ENCODE data around the gene JCAD. TPM values are rescaled to one million over a fixed set of nuclear protein-coding genes. Genes with fewer than 3 reads are reported as not detected.

JCAD gene
- total and polyA plus RNA-seq, 2 experiments from 2014 or later: 17.2 to 44.3 TPM

- Histone ChIP-seq H3K27me3 (no peaks in the 10 kb centered on the region), H3K4me1 (ENCODE audit: low read depth) (peaks cover 43% of the 10 kb centered on the region), H3K27ac (no peak overlapping the region), H3K4me3 (no peak overlapping the region), H3K36me3 (peaks cover 14% of the 10 kb centered on the region), H3K9me3 (ENCODE audit: low read depth) (no peaks in the 10 kb centered on the region)
- no peak for TF ChIP-seq CTCF (IDR thresholded peaks at IDR 0.05; ENCODE audit: low read depth, low read length)
- no peak for DNase-seq (ENCODE audit: low read depth in 1 of 2, low spot score in 1 of 2)
These were observed 9.0 kb downstream of the JCAD start for GRCh38 chr10:30050411-30050810.

GRCh38 chr10:30048768-30049517 lies 10.4 kb downstream of the JCAD start:
- H3K27ac ChIP-seq: peak overlapping the region; percentile 50
- no peak overlapping the region for H3K4me3 ChIP-seq
- H3K4me1 ChIP-seq (ENCODE audit: low read depth): peaks cover 50% of the 10 kb centered on the region
- H3K27me3 ChIP-seq: no peaks in the 10 kb centered on the region
- no peaks in the 10 kb centered on the region for H3K9me3 ChIP-seq (ENCODE audit: low read depth)
- DNase-seq (ENCODE audit: low read depth in 1 of 2, low spot score in 1 of 2): no peak
- peaks cover 15% of the 10 kb centered on the region for H3K36me3 ChIP-seq
- TF ChIP-seq CTCF (IDR thresholded peaks at IDR 0.05; ENCODE audit: low read depth, low read length): no peak

- Histone ChIP-seq H3K36me3 (peaks cover 19% of the 10 kb centered on the region), H3K4me1 (ENCODE audit: low read depth) (peaks cover 59% of the 10 kb centered on the region), H3K27ac (peak overlapping the region; percentile 19), H3K4me3 (no peak overlapping the region), H3K27me3 (no peaks in the 10 kb centered on the region), H3K9me3 (ENCODE audit: low read depth) (no peaks in the 10 kb centered on the region)
- TF ChIP-seq CTCF (IDR thresholded peaks at IDR 0.05; ENCODE audit: low read depth, low read length): no peak
- no peak for DNase-seq (ENCODE audit: low read depth in 1 of 2, low spot score in 1 of 2)
These were observed 11.4 kb downstream of the JCAD start for GRCh38 chr10:30047924-30048531.

- Histone ChIP-seq H3K27ac (no peak overlapping the region), H3K36me3 (peaks cover 19% of the 10 kb centered on the region), H3K9me3 (ENCODE audit: low read depth) (no peaks in the 10 kb centered on the region), H3K4me1 (ENCODE audit: low read depth) (peaks cover 60% of the 10 kb centered on the region), H3K4me3 (no peak overlapping the region), H3K27me3 (no peaks in the 10 kb centered on the region)
- DNase-seq (ENCODE audit: low read depth in 1 of 2, low spot score in 1 of 2): no peak
- no peak for TF ChIP-seq CTCF (IDR thresholded peaks at IDR 0.05; ENCODE audit: low read depth, low read length)
These were observed 12.0 kb downstream of the JCAD start for GRCh38 chr10:30047430-30047829.

- no peak overlapping the region for H3K4me3 ChIP-seq
- no peaks in the 10 kb centered on the region for H3K9me3 ChIP-seq (ENCODE audit: low read depth)
- no peak for TF ChIP-seq CTCF (IDR thresholded peaks at IDR 0.05; ENCODE audit: low read depth, low read length)
- peaks cover 19% of the 10 kb centered on the region for H3K36me3 ChIP-seq
- peaks cover 63% of the 10 kb centered on the region for H3K4me1 ChIP-seq (ENCODE audit: low read depth)
- H3K27me3 ChIP-seq: no peaks in the 10 kb centered on the region
- no peak overlapping the region for H3K27ac ChIP-seq
- no peak for DNase-seq (ENCODE audit: low read depth in 1 of 2, low spot score in 1 of 2)
These were observed 12.9 kb downstream of the JCAD start for GRCh38 chr10:30046476-30046875.
